Heart left ventricle (tissue), 16 donors: ENCODE results near the gene CC2D2A. TPM values are rescaled to one million over a fixed set of nuclear protein-coding genes. Genes with fewer than 3 reads are reported as not detected.
A peak's percentile ranks its signal among the peaks of the same experiment; 100 is the strongest.

Source experiments
- ATAC-seq, 4 donors: fragments of 200-7000 bp; cut with Tn5 transposase; one replicate each; pipeline ENCODE4 v1.9.1; 2020 to 2022; ENCODE audit warnings: moderate library complexity in 4 of 4, mild to moderate bottlenecking in 3 of 4, moderate number of reproducible peaks in 1 of 4
- DNase-seq, 5 donors: peaks; one replicate each; pipeline ENCODE4 v3.0.0-alpha.2; 2020
- H3K27ac ChIP-seq, 12 donors: fragments of 200-600 bp; sonication (generic) in 4 of 12; one replicate each; pipeline versions ENCODE4 v1.5.0 to v1.8.0; 2016 to 2022; ENCODE audit warnings: mild to moderate bottlenecking in 2 of 12
- H3K27me3 ChIP-seq, 9 donors: fragments of 200-600 bp; sonication (generic) in 2 of 9; one replicate each; pipeline versions ENCODE4 v1.5.1 to v1.8.0; 2016 to 2022; ENCODE audit warnings: mild to moderate bottlenecking in 3 of 9
- H3K36me3 ChIP-seq, 9 donors: fragments of 200-600 bp; sonication (generic) in 2 of 9; one replicate each; pipeline versions ENCODE4 v1.5.0 to v1.8.0; 2018 to 2022; ENCODE audit warnings: mild to moderate bottlenecking in 2 of 9
- H3K4me1 ChIP-seq, 12 donors: fragments of 200-600 bp; sonication (generic) in 4 of 12; one replicate each; pipeline versions ENCODE4 v1.5.0 to v1.8.0; 2016 to 2022; ENCODE audit warnings: mild to moderate bottlenecking in 3 of 12
- H3K4me3 ChIP-seq, 12 donors: fragments of 200-600 bp; sonication (generic) in 4 of 12; one replicate each; pipeline versions ENCODE4 v1.5.0 to v1.8.0; 2017 to 2022; ENCODE audit warnings: mild to moderate bottlenecking in 9 of 12, moderate library complexity in 4 of 12
- H3K9me3 ChIP-seq, 12 donors: fragments of 200-600 bp; sonication (generic) in 4 of 12; one replicate each; pipeline versions ENCODE4 v1.5.0 to v1.8.0; 2016 to 2022; ENCODE audit warnings: mild to moderate bottlenecking in 1 of 12
- CTCF ChIP-seq, 12 donors: fragments of 200-600 bp; sonication (generic) in 4 of 12; IDR thresholded peaks; one replicate each; pipeline versions ENCODE4 v1.5.0 to v1.8.0; 2018 to 2022; ENCODE audit warnings: antibody characterized with exemption in 12 of 12, mild to moderate bottlenecking in 5 of 12
- POLR2A ChIP-seq, 2 donors: fragments of 450-650 bp; IDR thresholded peaks; one replicate each; pipeline ENCODE4 v1.6.1; 2017; ENCODE audit warnings: antibody characterized with exemption in 2 of 2, mild to moderate bottlenecking in 2 of 2, moderate library complexity in 2 of 2
- whole genome bisulfite sequencing, 4 donors: extraction: QIAGEN DNeasy Blood & Tissue Kit in 2 of 4; methylation state at CpG; one replicate each; pipeline versions ENCODE4 v1.1.5 to v1.1.7; 2013 to 2018; 5-methylcytosine and 5-hydroxymethylcytosine counted together
- intact Hi-C, 10 donors: fragments of 100-400 bp; cut with DNase I; formaldehyde crosslinking; loops; one replicate each; pipeline versions ENCODE4 v1.11.1 to v1.14.2; 2022
- polyA plus RNA-seq, 2 donors: library from polyadenylated mRNA; stranded (reverse); fragments of 200-250 nt; gene quantifications; one replicate each; pipeline ENCODE4 v1.2.3, GENCODE V29; 2013
- total RNA-seq, 9 donors: library from RNA; depleted of rRNA in 2 of 9; stranded (reverse); fragments of >200 nt in 2 of 9; fragmentation: NEBNext Ultra II Directional in 3 of 9; extraction: Animal tissue kit (Norgen Biotek cat#: 25700) in 3 of 9; gene quantifications; one replicate each; pipeline versions ENCODE4 v1.1.0 to v1.2.4, GENCODE V29; 2016 to 2023
- donor health status: ischemic (EF 13 %, LVEDD 7.1; RV severe dilation, severe dysfunction).
- donor health status: healthy with polysubstance abuse.
- donor health status: DM: no; HTN: yes; CAD: no.
- donor health status: DM: no; HTN: no; CAD: no.
- donor health status: ischemic (EF 25% LVEDD 6.9; RV normal size, moderate dysfunction).
- donor health status: ischemic (EF 25% LVEDD 5.7; RV mildly dilated, moderate dysfunction).
- donor health status: healthy.
- donor health status: DM: yes; HTN: yes; CAD: no.
- donor health status: ischemic (EF 35%, LVEDD 5.7; RV mildly dilated, moderate dysfunction).
- donor health status: nonischemic (EF 11% LVEDD 7.7; RV severe dilation, severe dysfunction).
- donor health status: DM: yes; HTN: yes; CAD: no.
- donor health status: PGD.
- donor health status: ischemic (EF 29% LVEDD 5.4; RV normal size, mild dysfunction).
- donor health status: nonischemic (EF 23%, LVEDD 6.1; RV moderate dilation, normal function).

Gene CC2D2A
- total and polyA plus RNA-seq, 11 donors = 3.1 to 14.4 (median 8.4) TPM

GRCh38 chr4:15504041-15504440 lies 34.4 kb downstream of the CC2D2A start:
- no peak for ATAC-seq
- intact Hi-C loops = no loop called here
- WGBS, 4 donors = 85 to 98% (median 95%) methylated on average over 1 of the region's 1 CpG

GRCh38 chr4:15506464-15506863 lies 36.8 kb downstream of the CC2D2A start:
- ATAC-seq (peak in 2 of 4 donors; percentile 11 to 61), DNase-seq (no peak)
- intact Hi-C loops = no loop called here
- Histone ChIP-seq H3K27me3 (no peaks in the 10 kb centered on the region), H3K36me3 (peaks cover 0 to 75% (median 20%) of the 10 kb centered on the region in 9 donors), H3K4me3 (no peak overlapping the region), H3K4me1 (no peaks in the 10 kb centered on the region), H3K9me3 (no peaks in the 10 kb centered on the region), H3K27ac (no peak overlapping the region)
- TF ChIP-seq POLR2A (IDR thresholded peaks at IDR 0.05) = no peak
- WGBS, 4 donors = 73 to 88% (median 76%) methylated on average over 8 of the region's 8 CpGs

More at GRCh38 chr4:15504041-15504440, 34.4 kb downstream of the CC2D2A start:
- no peak for DNase-seq
- TF ChIP-seq POLR2A (IDR thresholded peaks at IDR 0.05) (no peak), CTCF (IDR thresholded peaks at IDR 0.05) (no peak)
- Histone ChIP-seq H3K27me3 (no peaks in the 10 kb centered on the region), H3K36me3 (peaks cover 0 to 55% (median 7%) of the 10 kb centered on the region in 9 donors), H3K4me3 (no peak overlapping the region), H3K4me1 (no peaks in the 10 kb centered on the region), H3K27ac (no peak overlapping the region), H3K9me3 (no peaks in the 10 kb centered on the region)

- Histone ChIP-seq H3K36me3 (peaks cover 0 to 77% (median 22%) of the 10 kb centered on the region in 9 donors), H3K27ac (no peak overlapping the region), H3K4me3 (no peak overlapping the region), H3K9me3 (no peaks in the 10 kb centered on the region), H3K4me1 (no peaks in the 10 kb centered on the region), H3K27me3 (no peaks in the 10 kb centered on the region)
- 70 to 98% (median 90%) methylated on average over 4 of the region's 4 CpGs for whole genome bisulfite sequencing, 4 donors
- no peak for ATAC-seq
- intact Hi-C loops = no loop called here
- TF ChIP-seq CTCF (IDR thresholded peaks at IDR 0.05) = no peak
- no peak for TF ChIP-seq POLR2A (IDR thresholded peaks at IDR 0.05)
- DNase-seq = no peak
Observed at GRCh38 chr4:15507679-15508078, 38.0 kb downstream of the CC2D2A start.

GRCh38 chr4:15510961-15511360 lies 41.3 kb downstream of the CC2D2A start:
- H3K27ac ChIP-seq = no peak overlapping the region
- H3K9me3 ChIP-seq = no peaks in the 10 kb centered on the region
- WGBS, 4 donors = 96 to 97% (median 96%) methylated on average over 6 of the region's 6 CpGs
- intact Hi-C loops = no loop called here
- TF ChIP-seq POLR2A (IDR thresholded peaks at IDR 0.05) (no peak), CTCF (IDR thresholded peaks at IDR 0.05) (no peak)
- H3K4me1 ChIP-seq = no peaks in the 10 kb centered on the region
- H3K4me3 ChIP-seq = no peak overlapping the region
- DNase-seq = no peak
- H3K36me3 ChIP-seq = peaks cover 0 to 74% (median 24%) of the 10 kb centered on the region in 9 donors
- ATAC-seq = no peak
- no peaks in the 10 kb centered on the region for H3K27me3 ChIP-seq

GRCh38 chr4:15513545-15513944 lies 43.9 kb downstream of the CC2D2A start:
- intact Hi-C loops = loop anchor here in 1 of 10 donors (2.0 kb wide), 1 partner anchor 37 kb away; no protein-coding TSS in a partner anchor
- no peak for ATAC-seq
- Histone ChIP-seq H3K4me3 (no peak overlapping the region), H3K4me1 (no peaks in the 10 kb centered on the region), H3K36me3 (peaks cover 0 to 85% (median 37%) of the 10 kb centered on the region in 9 donors), H3K27me3 (no peaks in the 10 kb centered on the region), H3K27ac (no peak overlapping the region), H3K9me3 (peaks cover 0 to under 1% (median 0%) of the 10 kb centered on the region in 12 donors)
- WGBS, 4 donors = 80 to 85% (median 82%) methylated on average over 3 of the region's 3 CpGs
- TF ChIP-seq CTCF (IDR thresholded peaks at IDR 0.05) (peak in 4 of 12 donors; percentile 12 to 22 (median 17)), POLR2A (IDR thresholded peaks at IDR 0.05) (no peak)
- no peak for DNase-seq
